Nephron progenitor cell (in vitro differentiated cells): Measurements from ENCODE around the gene NCOA1.

Source experiments
- DNase-seq: peaks from one replicate; pipeline ENCODE4 v3.0.0; 2021
- H3K27ac Mint-ChIP-seq: 2 replicates; pipeline ENCODE4 v1.8.0; 2021; ENCODE audit warnings: mild to moderate bottlenecking, moderate library complexity, mixed read lengths
- H3K27me3 Mint-ChIP-seq: 2 replicates; pipeline ENCODE4 v1.8.0; 2021; ENCODE audit warnings: mild to moderate bottlenecking, low read depth, mixed read lengths; ENCODE audit not compliant: poor library complexity
- H3K36me3 Mint-ChIP-seq: 2 replicates; pipeline ENCODE4 v1.8.0; 2021; ENCODE audit warnings: low read depth, mixed read lengths
- H3K4me1 Mint-ChIP-seq: 2 replicates; pipeline ENCODE4 v1.8.0; 2021; ENCODE audit warnings: mixed read lengths
- H3K4me3 Mint-ChIP-seq: 2 replicates; pipeline ENCODE4 v1.8.0; 2021; ENCODE audit warnings: mild to moderate bottlenecking, moderate library complexity, mixed read lengths
- H3K9me3 Mint-ChIP-seq: 2 replicates; pipeline ENCODE4 v1.8.0; 2021; ENCODE audit warnings: mild to moderate bottlenecking, moderate library complexity, mixed read lengths
- TF ChIP-seq, protein P1 (sequence below): fragments of 200-600 bp; sonication (generic); IDR thresholded peaks from 2 replicates; pipeline ENCODE4 v1.5.0; 2021; ENCODE audit warnings: antibody characterized with exemption

NCOA1 gene

GRCh38 chr2:24754985-24755705, 264.1 kb downstream of the NCOA1 start:
- TF ChIP-seq, protein P1, sequence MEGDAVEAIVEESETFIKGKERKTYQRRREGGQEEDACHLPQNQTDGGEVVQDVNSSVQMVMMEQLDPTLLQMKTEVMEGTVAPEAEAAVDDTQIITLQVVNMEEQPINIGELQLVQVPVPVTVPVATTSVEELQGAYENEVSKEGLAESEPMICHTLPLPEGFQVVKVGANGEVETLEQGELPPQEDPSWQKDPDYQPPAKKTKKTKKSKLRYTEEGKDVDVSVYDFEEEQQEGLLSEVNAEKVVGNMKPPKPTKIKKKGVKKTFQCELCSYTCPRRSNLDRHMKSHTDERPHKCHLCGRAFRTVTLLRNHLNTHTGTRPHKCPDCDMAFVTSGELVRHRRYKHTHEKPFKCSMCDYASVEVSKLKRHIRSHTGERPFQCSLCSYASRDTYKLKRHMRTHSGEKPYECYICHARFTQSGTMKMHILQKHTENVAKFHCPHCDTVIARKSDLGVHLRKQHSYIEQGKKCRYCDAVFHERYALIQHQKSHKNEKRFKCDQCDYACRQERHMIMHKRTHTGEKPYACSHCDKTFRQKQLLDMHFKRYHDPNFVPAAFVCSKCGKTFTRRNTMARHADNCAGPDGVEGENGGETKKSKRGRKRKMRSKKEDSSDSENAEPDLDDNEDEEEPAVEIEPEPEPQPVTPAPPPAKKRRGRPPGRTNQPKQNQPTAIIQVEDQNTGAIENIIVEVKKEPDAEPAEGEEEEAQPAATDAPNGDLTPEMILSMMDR = no peak
- no peaks in the 10 kb centered on the region for H3K9me3 Mint-ChIP-seq
- H3K27me3 Mint-ChIP-seq = no peaks in the 10 kb centered on the region
- DNase-seq = no peak
- peaks cover 17% of the 10 kb centered on the region for H3K36me3 Mint-ChIP-seq
- H3K27ac Mint-ChIP-seq = no peak overlapping the region
- no peaks in the 10 kb centered on the region for H3K4me1 Mint-ChIP-seq
- no peak overlapping the region for H3K4me3 Mint-ChIP-seq

- H3K27me3 Mint-ChIP-seq = no peaks in the 10 kb centered on the region
- TF ChIP-seq, protein P1 = no peak
- peaks cover 28% of the 10 kb centered on the region for H3K36me3 Mint-ChIP-seq
- peaks cover 3% of the 10 kb centered on the region for H3K4me1 Mint-ChIP-seq
- peaks cover 5% of the 10 kb centered on the region for H3K9me3 Mint-ChIP-seq
- DNase-seq = no peak
- H3K4me3 Mint-ChIP-seq = no peak overlapping the region
- H3K27ac Mint-ChIP-seq = no peak overlapping the region
These were observed 265.7 kb downstream of the NCOA1 start for GRCh38 chr2:24756789-24757188.

GRCh38 chr2:24761866-24762265, 270.8 kb downstream of the NCOA1 start:
- TF ChIP-seq, protein P1 = no peak
- Mint-ChIP-seq H3K4me1 (peaks cover 20% of the 10 kb centered on the region), H3K4me3 (no peak overlapping the region), H3K9me3 (peaks cover 5% of the 10 kb centered on the region), H3K27ac (peak overlapping the region; percentile 42), H3K36me3 (peaks cover 65% of the 10 kb centered on the region), H3K27me3 (no peaks in the 10 kb centered on the region)
- DNase-seq = no peak

GRCh38 chr2:24762518-24762917, 271.5 kb downstream of the NCOA1 start:
- no peaks in the 10 kb centered on the region for H3K27me3 Mint-ChIP-seq
- H3K36me3 Mint-ChIP-seq = peaks cover 70% of the 10 kb centered on the region
- no peak for DNase-seq
- TF ChIP-seq, protein P1 = no peak
- H3K4me3 Mint-ChIP-seq = no peak overlapping the region
- peak overlapping the region; percentile 78 for H3K27ac Mint-ChIP-seq
- peaks cover 5% of the 10 kb centered on the region for H3K9me3 Mint-ChIP-seq
- H3K4me1 Mint-ChIP-seq = peaks cover 20% of the 10 kb centered on the region

GRCh38 chr2:24763843-24764242, 272.8 kb downstream of the NCOA1 start:
- peaks cover 20% of the 10 kb centered on the region for H3K4me1 Mint-ChIP-seq

More at GRCh38 chr2:24763843-24764242, 272.8 kb downstream of the NCOA1 start:
- Mint-ChIP-seq H3K27me3 (no peaks in the 10 kb centered on the region), H3K36me3 (peaks cover 76% of the 10 kb centered on the region), H3K4me3 (no peak overlapping the region), H3K27ac (no peak overlapping the region), H3K9me3 (peaks cover 5% of the 10 kb centered on the region)
- DNase-seq = no peak
- TF ChIP-seq, protein P1 = no peak
